ENCODE measurements around the gene GJA1.

GRCh38 chr6:121413879-121414278 lies 21.6 kb upstream of the GJA1 start:
- TF ChIP-seq POLR2A (IDR thresholded peaks at IDR 0.05) (no peak), CTCF (IDR thresholded peaks at IDR 0.05) (no peak), POLR2AphosphoS5 (IDR thresholded peaks at IDR 0.05) (no peak)
